ENCODE data around the gene PPP4R4.

DNA sequence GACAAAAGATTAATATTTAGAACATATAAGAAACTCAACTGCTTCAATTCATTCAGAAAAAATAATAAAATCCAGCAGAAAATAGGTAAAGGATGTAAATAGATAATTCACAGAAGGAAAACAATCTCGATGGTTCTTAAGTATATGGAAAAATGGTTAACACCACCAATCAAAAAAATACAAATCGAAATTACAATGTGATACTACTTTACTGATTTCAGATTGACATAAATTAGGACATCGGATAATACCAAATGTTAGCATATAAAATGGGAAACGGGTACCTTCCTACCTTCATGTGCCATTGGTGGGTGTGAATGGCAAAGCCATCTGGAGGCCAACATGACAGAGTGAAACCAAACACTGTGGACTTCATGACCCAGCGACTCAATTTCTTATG lies 1.6 kb upstream of the PPP4R4 start:
- TF ChIP-seq, protein P1, sequence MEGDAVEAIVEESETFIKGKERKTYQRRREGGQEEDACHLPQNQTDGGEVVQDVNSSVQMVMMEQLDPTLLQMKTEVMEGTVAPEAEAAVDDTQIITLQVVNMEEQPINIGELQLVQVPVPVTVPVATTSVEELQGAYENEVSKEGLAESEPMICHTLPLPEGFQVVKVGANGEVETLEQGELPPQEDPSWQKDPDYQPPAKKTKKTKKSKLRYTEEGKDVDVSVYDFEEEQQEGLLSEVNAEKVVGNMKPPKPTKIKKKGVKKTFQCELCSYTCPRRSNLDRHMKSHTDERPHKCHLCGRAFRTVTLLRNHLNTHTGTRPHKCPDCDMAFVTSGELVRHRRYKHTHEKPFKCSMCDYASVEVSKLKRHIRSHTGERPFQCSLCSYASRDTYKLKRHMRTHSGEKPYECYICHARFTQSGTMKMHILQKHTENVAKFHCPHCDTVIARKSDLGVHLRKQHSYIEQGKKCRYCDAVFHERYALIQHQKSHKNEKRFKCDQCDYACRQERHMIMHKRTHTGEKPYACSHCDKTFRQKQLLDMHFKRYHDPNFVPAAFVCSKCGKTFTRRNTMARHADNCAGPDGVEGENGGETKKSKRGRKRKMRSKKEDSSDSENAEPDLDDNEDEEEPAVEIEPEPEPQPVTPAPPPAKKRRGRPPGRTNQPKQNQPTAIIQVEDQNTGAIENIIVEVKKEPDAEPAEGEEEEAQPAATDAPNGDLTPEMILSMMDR (conservative IDR thresholded peaks at IDR 0.05; ENCODE audit: low read depth, low read length): no peak
- TF ChIP-seq EZH2 (IDR thresholded peaks at IDR 0.05; ENCODE audit: borderline replicate concordance, low read depth, low read length, poor library complexity, severe bottlenecking): no peak
